GM18508 (cell line): ENCODE measurements around the gene CDH13.

Experiments
- ATAC-seq: cut with Tn5 transposase; IDR thresholded peaks from one replicate; pipeline ENCODE4 v1.9.1; 2021; ENCODE audit warnings: moderate number of reproducible peaks; ENCODE audit not compliant: insufficient read depth, unreplicated experiment

CDH13 gene

DNA sequence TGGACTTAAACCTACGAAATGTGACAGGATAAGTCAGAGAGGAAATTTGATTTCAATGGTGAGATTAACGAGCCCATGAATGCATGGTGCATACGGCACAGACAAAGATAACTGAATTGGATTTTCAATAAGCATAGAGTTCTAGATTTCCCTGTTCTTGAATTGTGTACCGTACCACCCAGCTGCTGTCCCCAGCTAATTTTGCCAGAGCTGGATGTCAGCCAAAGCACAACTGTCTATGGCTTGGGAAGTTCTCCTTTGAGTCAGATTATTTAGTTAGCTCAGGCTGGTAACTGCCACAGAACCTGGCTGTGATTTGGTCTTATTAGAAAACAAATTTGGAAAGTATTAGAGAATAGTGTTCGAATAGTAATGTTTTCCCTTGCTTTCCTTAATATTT, 143.1 kb downstream of the CDH13 start:
- ATAC-seq: no peak

DNA sequence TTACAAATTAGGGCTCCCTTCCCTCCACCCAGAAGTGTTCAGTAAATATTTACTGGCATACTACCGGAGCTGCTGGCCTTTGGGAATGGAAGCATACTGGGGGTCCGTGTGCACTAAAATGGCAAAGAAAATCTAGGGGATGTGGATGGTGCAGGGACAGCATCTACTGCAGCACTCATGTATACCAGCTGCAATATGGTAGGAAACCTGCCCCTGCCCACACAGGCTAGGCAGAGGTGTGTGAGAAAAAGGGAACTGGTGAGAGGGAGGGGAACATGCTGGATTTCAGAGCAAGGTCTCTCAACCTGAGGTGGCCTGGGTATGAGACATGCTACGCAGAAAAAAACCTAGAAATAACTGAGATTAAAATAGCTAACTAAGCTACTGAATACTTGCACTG, 145.4 kb downstream of the CDH13 start:
- no peak for ATAC-seq

DNA sequence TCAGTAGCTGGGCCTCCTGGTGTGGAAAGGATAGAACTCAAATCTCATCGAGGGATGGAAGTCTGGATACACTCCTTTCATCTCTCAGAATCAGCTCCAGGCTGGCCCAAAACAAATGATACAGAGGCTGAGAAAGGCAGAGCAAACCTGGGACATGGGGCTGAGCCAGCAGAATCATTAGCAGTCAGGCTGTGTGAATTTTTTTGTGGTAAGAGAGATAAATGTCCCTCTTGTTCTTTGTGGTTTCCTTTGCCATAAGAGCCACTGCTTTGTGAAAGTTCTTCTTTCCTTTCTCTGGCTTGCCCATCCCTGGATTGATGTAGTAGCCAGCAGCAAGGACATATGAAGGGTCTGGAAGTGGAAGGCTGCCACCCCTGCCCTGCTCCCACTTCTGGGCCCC, 146.2 kb downstream of the CDH13 start:
- ATAC-seq: no peak

DNA sequence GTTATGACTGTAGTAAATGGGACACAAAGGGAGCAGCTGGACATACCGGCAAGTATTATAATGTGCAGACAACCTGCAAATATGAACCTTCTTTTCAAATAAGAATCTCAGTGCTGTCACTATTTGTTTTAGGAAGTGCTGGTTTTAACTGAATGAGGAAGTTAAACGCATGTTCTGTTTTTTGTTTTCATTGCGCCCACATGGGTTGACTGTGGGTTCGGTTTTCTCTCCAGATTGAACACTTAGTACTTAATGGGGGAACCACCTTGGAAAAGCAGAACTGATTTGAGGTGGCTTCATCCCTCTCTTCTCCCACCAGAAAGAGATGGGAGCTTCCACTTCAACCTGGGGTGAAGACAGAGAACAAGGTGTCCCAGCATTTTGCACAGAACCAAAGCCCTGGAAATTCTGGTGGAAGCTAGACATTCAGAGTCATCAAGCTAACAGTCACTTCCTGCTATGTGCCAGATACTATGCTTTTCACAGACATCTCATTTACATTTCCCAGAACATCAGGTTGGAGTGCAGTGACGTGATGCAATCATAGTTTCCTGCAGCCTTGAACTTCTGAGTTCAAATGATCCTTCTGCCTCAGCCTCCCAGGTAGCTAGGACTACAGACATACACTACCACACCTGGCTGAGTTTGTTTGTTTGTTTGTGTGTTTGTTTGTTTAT, 149.8 kb downstream of the CDH13 start:
- ATAC-seq: no peak

DNA sequence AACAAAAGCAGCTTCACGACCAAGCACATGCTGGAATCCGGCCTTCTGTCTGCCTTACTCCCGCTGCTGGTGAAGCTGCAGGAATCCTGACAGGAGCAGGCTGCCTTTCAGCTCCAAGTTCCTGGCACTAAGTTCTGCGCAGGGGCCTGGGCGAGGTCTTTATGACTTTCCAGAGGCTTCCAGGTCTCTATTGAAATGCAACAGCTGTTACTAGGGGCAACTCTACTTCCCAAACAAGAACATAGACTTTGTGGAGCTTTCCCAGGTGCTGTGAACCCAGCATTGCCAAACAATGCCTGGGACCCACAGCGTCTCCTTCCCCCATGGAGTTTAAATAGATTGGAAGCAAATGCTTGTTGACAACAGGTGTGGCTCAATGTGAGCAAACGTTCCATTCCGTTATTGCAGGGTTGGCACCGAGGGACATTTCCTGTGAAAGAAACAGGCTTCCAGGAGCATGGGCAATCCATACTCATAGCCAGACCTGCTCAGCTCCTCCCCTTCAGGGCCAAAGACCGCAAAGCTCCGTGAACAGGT, 156.0 kb downstream of the CDH13 start:
- no peak for ATAC-seq

DNA sequence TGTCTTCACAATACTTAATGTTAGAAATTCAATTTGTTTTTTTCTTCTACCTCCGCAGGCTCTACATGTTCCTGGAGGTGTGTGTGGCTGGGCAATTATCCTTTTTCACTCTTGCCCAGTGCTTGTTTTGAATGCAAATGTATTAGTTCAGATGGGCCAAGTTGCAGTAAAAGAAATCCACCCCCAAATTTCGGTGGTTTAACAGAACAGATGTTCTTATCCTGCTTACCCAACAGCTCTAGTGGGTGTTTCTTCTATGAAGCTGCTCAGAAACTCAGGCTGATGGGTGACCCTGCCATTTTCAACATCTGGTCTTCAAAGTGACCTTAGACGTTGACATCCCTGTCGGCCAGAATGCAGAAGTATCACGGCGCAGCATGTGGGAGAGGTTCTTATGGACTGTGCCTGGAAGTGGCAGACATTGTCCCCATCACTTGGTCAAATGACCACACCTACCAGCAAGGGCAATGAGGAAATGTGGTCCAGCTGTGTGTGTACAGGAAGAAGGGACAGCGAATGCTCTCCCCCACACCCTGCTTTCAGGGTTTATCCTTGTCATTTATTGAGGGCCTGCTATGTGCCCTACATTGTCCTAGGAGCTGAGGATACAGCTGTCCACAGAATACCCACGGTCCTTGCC, 157.3 kb downstream of the CDH13 start:
- no peak for ATAC-seq

DNA sequence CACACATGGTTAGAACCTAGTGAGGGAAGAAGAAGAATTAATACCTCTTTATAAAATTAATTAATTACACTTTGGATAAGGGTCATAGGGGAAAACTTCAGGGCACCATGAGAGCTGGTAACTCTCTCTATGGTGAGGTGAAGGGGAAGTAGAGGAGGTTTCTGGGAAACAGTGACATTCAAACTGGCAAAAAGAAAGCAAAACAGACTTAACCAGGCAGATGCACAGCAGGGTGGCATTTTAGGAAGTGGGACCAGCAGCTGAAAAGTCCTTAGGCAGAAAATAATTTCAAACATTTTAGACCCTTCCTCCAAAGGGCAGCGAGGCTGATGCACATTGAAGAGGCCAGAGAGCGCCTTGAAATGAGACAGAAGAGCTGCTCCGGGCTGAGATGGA, 157.8 kb downstream of the CDH13 start:
- no peak for ATAC-seq

DNA sequence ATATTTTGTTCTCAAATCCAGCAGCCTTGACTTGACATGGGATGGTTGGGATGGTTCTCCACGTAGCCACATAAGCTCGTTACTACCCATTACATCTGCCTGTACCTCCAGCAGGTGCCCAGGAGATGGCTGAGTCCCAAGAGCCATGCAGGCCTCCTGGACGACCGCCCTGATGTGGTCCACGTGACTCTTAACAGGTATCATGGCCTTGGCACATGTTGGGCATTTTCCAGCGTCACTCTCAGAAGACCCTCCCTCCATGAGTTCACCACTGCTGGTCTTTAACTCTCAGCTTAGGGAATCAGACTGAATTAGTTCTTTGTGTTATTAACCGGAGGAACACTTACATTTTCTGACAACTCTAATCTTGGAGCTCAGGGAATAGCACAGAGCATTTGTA, 161.5 kb downstream of the CDH13 start:
- no peak for ATAC-seq

DNA sequence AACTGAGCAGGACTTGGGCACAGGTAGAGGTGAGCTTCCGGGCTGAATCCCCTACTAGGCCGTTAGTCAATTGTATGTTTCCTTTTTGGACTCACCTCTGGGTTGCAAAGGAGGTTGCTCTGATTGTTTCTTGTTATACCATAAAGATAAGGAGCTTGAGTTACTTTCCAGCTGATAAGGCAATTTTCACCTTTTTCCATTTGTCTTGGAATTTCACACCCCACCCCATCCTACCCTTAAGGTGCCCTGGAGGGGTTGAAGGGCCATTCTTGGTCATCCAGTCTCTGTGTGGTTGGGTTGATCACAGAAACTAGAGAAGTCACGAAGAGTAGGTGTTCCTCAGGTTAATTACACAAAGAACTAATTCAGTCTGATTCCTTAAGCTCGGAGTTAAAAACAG, 162.2 kb downstream of the CDH13 start:
- no peak for ATAC-seq

DNA sequence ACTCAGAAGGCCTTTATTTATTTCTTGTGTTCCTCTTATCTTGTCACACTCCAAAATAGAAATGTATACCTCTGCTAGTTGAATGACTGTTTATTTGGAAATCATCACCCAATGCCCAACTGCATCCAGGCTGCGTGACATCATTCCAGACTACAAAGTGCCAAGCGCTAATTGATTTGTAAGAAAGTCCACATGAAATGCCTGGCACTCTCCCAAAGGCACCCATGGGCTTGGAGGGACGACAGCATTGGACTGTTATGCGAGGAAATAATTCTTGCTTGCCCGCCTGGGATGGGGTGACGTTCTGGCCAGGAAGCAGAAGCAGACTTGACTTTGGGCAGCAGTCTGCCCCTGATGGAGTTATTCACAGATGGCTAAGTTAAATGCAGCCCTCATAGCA, 165.9 kb downstream of the CDH13 start:
- no peak for ATAC-seq

DNA sequence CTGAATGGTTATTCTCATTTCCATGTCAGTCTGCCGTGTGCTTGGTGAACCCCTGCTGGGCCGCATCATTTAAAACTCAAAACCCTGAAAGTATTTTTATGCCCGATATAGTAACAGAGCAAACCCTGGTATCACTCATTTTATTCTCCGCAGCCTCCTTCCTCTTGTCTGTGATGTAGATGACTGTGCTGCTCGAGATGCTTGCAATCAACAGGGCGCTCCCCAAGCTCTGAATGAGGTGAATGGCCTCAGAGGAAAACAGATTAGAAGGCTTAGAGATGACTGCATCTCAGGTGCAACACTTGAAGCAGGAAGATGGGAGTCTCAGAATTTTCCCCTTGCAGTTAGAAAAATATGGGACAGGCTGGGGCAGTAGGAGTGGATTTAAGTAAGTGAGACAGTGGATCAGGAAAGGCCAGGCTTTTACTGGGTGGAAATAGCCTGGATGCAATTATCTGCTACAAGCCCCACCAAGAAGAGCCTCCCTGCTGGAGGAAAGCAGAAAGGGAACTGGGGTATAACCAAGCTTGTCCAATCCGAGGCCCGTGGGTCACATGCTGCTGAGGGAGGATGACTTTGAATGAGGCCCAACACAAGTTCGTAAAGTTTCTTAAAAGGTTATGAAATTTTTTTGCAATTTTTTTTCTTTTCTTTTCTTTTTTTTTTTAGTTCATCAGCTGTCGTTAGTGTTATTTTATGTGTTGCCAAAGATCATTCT, 166.9 kb downstream of the CDH13 start:
- ATAC-seq: no peak

DNA sequence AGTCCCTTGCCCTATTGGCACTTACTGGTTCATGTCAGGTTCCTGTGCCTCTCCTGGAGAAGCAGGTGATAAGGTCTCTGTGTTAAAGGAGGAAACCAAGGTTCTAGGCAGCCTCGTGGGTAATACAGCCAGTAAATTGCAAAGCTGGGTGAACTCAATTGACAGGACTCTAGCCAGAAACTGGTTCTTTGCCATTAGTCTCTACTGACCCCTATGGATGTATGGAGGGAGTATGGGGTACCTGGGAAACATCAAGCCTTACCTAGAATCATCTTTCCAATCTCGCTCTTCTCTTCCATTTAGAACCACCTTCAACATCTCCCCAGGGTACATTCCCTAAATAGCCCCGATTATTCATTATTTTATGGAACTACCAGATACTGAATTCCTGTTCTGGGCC, 169.3 kb downstream of the CDH13 start:
- ATAC-seq: no peak

DNA sequence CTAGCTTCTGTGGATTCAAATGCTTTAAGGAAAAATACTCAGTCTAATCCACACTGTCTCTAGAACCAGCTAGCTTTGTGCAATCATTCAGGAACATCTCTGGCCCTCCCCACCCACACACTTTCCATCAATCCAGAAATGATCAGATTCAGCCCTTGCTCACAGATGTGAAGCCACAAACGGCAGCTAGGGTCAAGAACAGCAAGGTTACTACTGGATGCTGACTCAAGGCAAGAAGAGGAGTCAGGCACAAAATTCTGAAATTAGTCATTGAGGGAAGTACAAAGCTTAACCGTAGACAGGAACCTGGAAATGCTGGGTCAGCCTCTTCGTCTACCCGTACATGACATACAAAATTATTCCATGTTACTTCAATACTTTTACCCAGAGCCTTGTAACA, 174.6 kb downstream of the CDH13 start:
- ATAC-seq: no peak

DNA sequence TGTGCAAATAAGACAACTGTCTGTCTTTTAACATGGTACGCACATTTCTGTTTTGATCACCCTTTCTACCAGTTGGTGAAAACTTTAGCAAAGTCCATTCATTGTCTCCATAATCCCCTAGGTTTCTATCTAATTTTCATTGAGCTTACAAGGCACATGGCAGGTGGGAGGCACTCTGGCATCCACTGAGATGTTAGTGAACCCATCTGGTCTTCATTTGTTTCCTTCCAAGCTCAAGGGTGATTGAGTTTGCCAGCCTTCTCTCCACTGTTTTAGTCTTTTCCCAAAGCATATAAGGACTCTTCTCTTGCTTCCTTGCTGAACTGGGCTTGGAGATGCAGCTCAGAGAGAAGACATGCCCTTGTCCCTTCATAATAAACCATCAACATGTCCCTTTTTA, 179.1 kb downstream of the CDH13 start:
- ATAC-seq: no peak

DNA sequence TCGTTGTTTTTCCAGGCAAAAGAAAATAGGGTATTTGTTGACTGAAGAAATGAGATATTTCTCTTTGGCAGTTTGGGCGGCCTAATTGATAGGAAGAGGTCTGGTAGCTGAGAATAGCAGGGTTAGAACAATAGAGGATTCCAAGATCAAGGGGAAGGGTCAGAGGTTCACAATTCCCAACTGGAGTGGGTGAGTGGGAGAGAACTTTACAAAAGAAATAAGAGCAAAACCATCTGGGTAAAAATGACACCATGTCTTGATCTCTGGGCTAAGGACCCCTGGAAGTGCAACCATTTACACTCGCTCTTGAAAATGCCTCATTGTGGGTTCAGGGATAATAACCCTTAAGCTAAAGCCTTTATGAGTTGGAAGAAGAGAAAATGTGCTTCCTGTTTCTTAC, 180.5 kb downstream of the CDH13 start:
- no peak for ATAC-seq

DNA sequence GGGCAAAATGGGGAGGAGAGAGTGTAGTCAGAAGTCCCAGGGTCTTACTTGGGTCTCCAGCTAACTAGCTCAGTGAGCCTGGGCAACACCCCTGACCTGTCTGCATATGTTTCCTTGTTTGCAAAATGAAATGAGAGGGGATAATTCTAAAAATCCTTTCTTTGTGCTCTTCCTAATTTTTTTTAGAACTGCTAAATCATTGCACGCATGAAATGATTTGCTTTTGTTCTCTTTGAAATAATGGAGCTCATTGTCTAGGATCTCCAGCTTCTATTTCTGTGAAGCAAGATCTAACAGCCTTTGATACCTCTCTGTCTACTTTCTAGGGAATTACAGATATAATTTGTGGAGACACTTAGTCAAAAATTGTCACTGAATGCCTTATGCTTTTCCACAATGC, 181.3 kb downstream of the CDH13 start:
- no peak for ATAC-seq

DNA sequence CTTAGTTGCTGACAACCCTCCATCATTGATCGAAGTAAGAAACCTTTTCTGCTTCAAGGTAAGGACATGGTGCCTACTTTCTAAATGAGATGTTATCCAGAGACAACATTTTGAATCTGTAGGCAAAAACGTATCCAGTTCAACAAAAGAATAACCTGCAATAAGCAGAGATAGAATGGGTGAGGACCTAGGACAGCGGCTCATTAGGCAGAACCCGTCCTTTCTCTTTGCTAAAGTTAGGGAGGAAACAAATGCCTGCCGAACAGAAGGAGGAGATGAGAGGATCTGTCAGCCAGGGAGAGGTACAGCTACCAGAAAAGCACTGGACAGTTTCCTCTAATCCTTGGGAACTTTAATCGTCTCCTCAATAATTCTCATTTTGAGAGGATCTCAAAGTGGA, 183.3 kb downstream of the CDH13 start:
- no peak for ATAC-seq

DNA sequence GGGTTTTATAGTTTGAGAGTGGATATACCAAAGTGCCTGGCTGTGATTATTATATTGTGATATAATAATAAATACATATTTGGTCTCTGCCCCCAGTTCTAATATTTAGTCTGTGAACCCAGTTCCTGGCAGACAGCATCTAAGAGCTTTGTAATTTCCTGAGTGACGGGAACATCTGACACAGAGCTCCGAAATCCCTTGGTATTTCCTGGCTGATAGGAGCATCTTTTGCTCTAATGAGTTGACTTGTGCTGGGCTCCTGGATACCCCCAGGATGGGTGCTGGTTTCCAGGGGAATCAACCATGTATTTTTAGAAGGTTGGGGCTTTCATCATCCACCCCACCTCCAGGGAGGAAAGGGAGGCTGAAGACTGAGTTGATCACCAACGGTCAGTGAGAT, 187.3 kb downstream of the CDH13 start:
- ATAC-seq: no peak

DNA sequence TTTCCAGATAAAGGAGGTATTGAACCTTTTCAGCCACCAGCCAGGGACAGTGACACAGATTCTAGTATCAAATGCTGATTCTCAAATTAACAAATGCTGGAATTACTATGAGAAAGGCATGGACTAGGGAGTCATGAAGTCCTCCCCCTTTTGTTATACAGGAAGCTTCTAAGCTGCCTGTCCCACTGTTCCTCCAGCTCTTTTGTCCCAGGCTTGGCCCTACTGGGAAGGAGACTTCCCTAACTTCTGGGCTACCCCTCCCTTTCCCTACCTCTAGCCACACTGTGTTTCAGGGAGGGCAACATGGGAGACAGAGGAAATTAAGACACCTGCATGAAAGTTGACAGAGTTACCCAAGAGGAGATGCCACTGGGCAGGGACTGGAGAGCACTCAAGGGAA, 192.5 kb downstream of the CDH13 start:
- no peak for ATAC-seq

DNA sequence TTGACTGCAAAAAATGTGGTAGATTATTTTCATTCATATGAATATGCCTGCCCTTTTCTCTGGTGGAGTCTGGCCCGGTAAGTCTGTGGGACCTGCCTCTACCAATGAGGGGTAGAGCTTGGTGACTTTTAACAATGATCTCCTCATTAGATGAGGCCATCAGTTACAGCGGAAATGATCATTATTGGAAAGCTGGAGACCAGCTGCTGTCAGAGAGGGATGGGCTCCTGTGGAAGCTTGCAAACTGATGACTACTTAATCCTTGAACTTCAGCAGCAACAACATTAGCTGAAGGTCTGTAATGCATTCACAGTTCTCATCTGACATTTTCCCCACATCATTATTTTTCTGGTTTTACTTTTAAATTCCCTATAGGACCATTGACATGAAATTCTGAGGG, 194.1 kb downstream of the CDH13 start:
- ATAC-seq: no peak

DNA sequence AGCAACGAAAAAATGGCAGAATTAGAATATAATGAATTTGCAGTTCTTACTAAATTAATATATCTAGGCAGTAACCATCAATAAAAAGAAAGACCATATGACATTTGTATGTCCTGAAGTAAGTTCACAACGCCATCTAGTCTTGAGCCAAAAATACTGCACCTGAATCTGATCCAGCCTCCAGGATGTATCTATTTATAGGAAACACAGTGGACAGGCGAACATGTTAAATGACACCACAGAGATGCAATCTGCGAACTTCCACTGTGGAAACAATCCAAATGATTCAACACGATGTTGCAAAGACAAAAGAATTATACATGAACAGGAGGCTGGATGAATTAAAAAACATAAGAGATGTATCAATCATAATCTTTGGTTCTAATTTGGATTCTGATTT, 197.6 kb downstream of the CDH13 start:
- ATAC-seq: no peak

DNA sequence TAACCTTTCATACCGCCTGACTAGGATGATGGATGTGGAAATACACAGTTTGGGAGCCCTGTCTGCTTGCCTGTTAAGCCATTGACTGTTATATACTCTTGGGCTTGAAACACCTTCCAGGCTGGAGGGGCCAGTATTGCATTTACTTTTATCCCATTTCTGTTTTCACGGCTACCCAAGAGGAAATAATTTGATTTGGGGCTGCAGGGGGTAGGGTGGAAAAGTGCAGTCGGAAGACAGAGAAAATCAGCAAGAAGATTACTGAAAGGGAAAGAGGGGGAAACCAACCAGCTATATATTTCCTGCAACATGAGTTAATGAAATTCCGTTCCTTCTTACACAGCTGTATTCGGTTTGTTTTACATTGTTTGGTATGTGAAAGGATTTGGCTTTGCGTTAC, 202.5 kb downstream of the CDH13 start:
- ATAC-seq: no peak
